Panc1 (cell line): ENCODE data around the gene P4HTM.

ENCODE experiments used
- CTCF ChIP-seq: fragments of 450-650 bp; IDR thresholded peaks from 2 replicates; pipeline ENCODE4 v1.5.1; 2017; ENCODE audit warnings: mild to moderate bottlenecking
- POLR2AphosphoS5 ChIP-seq: IDR thresholded peaks from 2 replicates; pipeline ENCODE4 v1.6.1; 2012; ENCODE audit warnings: mild to moderate bottlenecking, low read depth, low read length, moderate library complexity
- TCF7L2 ChIP-seq: IDR thresholded peaks from 2 replicates; pipeline ENCODE4 v1.6.1; 2011; ENCODE audit warnings: mild to moderate bottlenecking, low read depth, low read length, inconsistent platforms
- TF ChIP-seq, protein P1 (sequence below), 2 experiments: IDR thresholded peaks; 2 replicates each; pipeline ENCODE4 v1.6.1; 2011 to 2012; ENCODE audit warnings: low read depth in 2 of 2, control low read depth in 1 of 2, low read length in 1 of 2, mild to moderate bottlenecking in 1 of 2, moderate library complexity in 1 of 2; ENCODE audit not compliant: insufficient read depth in 1 of 2

GRCh38 chr3:49027634-49028033, 37.6 kb downstream of the P4HTM start:
- TF ChIP-seq POLR2AphosphoS5: 0 out of 2 replicates have a peak, but pooled peaks have one; percentile 19
- TF ChIP-seq CTCF: no peak
- TF ChIP-seq, protein P1, sequence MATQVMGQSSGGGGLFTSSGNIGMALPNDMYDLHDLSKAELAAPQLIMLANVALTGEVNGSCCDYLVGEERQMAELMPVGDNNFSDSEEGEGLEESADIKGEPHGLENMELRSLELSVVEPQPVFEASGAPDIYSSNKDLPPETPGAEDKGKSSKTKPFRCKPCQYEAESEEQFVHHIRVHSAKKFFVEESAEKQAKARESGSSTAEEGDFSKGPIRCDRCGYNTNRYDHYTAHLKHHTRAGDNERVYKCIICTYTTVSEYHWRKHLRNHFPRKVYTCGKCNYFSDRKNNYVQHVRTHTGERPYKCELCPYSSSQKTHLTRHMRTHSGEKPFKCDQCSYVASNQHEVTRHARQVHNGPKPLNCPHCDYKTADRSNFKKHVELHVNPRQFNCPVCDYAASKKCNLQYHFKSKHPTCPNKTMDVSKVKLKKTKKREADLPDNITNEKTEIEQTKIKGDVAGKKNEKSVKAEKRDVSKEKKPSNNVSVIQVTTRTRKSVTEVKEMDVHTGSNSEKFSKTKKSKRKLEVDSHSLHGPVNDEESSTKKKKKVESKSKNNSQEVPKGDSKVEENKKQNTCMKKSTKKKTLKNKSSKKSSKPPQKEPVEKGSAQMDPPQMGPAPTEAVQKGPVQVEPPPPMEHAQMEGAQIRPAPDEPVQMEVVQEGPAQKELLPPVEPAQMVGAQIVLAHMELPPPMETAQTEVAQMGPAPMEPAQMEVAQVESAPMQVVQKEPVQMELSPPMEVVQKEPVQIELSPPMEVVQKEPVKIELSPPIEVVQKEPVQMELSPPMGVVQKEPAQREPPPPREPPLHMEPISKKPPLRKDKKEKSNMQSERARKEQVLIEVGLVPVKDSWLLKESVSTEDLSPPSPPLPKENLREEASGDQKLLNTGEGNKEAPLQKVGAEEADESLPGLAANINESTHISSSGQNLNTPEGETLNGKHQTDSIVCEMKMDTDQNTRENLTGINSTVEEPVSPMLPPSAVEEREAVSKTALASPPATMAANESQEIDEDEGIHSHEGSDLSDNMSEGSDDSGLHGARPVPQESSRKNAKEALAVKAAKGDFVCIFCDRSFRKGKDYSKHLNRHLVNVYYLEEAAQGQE (IDR thresholded peaks at IDR 0.05; ENCODE audit: insufficient read depth in 1 of 2, low read depth in 2 of 2, low read length in 1 of 2): no peak
- no peak for TF ChIP-seq TCF7L2
